ENCODE results near the gene PAAF1.

The PAAF1 gene

GRCh38 chr11:73974604-73975478, 98.0 kb downstream of the PAAF1 start:
- no peak for DNase-seq

- DNase-seq, result no peak
Measured at GRCh38 chr11:73975479-73975757, 98.6 kb downstream of the PAAF1 start.

GRCh38 chr11:73976451-73977151, 99.8 kb downstream of the PAAF1 start:
- DNase-seq, result no peak

GRCh38 chr11:73977856-73978519, 101.2 kb downstream of the PAAF1 start:
- DNase-seq, result no peak

GRCh38 chr11:73978576-73979086, 101.8 kb downstream of the PAAF1 start:
- no peak for DNase-seq

- peak; percentile 66 for DNase-seq
Measured at GRCh38 chr11:73980001-73980961, 103.5 kb downstream of the PAAF1 start.

All from stimulated activated naive CD4-positive, alpha-beta T cell treated with Interleukin-2 at 50 U/mL for 16 hours (primary cell).